ENCODE data around the gene ORM1. TPM values are rescaled to one million over a fixed set of nuclear protein-coding genes. Genes with fewer than 3 reads are reported as not detected.

The ORM1 gene
- total RNA-seq, 1 donor from 2014 or later = not detected

DNA sequence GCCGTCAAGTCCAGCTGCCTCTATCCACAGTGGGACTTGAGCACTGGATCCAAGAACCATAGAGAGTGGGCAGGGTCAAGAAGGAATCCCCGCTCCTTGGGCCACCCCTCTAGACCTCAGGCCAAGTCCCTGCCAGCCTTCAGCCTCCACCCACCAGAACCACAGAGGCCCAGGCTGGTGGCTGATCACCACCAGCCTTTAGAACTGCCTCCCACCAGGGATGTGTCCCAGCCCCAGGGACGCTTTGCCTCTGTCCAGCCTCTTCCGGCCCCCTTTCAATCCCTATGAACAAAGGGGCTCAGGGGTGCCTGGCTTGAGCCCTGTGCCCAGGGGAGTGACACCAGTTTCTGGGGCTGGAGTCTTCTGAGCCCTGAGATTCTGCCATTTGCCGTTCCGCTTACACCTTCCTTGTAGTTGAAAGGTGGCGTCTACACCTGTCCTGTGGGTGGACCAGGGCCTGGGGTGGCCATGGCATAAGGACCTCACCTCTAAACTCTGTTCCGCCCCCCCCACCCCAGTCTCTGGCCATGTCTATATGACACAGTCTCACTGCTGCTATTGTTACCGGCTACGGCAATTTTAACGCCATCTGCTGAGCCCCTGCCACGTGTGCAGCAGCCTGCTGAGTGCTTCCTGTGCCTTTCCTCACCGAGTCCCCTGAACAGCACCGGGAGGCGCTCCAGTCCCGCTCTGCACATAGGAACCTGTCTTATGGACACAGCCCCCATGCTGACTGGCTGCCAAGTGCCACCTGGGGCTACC, 35.7 kb upstream of the ORM1 start:
- DNase-seq (ENCODE audit: extremely low read depth, low read depth, low spot score) = no peak

DNA sequence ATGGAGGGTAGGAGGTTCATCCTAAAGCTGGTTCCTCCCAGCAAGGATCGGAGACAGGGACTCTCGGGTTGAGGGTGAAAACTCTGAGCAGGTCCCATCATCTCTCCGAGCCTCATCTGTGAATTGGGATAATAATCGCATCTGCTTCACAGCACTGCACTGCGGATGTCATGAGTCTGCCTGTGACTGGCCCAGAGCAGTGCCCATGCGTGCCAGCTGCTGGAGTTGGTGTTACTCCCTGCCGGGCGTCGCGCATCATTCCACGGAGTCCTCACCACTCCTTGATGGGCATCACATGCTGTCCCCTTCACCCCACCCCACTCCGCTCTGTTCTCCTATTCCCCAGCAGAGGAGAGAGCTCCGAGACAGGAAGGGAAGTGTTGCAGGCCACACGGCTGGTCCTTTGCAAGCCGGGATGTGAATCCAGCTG, 35.1 kb upstream of the ORM1 start:
- no peak for DNase-seq (ENCODE audit: extremely low read depth, low read depth, low spot score)

DNA sequence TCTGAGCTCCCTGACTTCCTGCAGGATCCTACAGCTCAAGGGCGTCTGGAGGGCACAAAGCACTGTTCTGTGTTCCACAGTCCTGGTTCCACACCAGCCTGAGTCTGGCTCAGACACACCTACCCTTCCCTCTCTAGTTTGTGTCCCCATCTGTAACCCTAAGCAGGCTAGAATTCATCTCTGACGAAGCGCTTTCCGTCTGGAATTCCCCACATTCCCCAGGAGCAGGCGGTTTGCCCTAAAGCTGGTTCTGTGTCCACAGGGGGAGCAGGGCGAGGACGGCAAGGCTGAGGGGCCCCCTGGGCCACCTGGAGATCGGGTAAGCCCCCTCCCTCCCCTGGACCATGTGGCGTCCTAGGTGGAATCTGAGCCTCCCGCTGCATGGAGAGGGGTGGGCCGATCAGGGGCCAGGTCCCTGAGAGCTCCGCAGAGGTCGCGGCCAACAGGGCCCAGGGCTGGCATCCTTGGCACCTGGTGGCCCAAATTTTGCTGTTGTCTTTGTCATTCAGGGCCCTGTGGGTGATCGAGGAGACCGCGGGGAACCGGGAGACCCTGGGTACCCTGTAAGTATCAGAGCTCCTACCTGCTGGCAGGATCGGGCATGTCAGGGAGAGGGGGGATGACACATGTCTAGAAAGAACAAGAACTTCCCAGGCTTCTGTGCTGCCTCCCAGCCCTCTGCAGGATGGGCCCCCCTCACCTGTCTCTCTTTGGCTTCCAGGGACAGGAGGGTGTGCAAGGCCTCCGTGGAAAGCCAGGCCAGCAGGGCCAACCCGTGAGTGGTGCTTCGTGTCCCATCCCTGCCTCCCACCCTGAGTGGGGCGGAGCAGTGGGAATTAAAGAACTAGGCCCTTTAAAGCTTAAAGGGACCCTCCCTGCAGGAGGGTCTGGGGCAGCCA, 34.5 kb upstream of the ORM1 start:
- DNase-seq (ENCODE audit: extremely low read depth, low read depth, low spot score) = no peak

DNA sequence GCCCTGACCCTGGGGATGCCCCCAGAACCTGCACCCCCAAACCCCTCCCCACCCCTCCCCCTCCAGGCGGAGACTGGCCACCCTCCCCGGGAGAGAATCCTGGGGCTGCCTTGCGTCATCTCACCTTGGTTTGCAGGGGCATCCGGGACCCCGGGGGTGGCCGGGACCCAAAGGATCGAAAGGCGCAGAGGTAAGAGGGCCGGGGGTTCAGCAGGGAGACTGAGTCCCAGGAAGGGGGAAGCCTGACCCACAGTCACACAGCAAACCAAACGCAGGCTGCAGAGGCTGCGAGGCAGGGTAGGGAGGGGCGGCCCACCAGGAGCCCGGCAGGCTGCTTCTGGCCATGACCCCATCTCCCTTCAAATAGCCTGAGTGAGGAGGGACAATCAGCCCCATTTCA, 33.8 kb upstream of the ORM1 start:
- no peak for DNase-seq (ENCODE audit: extremely low read depth, low read depth, low spot score)

DNA sequence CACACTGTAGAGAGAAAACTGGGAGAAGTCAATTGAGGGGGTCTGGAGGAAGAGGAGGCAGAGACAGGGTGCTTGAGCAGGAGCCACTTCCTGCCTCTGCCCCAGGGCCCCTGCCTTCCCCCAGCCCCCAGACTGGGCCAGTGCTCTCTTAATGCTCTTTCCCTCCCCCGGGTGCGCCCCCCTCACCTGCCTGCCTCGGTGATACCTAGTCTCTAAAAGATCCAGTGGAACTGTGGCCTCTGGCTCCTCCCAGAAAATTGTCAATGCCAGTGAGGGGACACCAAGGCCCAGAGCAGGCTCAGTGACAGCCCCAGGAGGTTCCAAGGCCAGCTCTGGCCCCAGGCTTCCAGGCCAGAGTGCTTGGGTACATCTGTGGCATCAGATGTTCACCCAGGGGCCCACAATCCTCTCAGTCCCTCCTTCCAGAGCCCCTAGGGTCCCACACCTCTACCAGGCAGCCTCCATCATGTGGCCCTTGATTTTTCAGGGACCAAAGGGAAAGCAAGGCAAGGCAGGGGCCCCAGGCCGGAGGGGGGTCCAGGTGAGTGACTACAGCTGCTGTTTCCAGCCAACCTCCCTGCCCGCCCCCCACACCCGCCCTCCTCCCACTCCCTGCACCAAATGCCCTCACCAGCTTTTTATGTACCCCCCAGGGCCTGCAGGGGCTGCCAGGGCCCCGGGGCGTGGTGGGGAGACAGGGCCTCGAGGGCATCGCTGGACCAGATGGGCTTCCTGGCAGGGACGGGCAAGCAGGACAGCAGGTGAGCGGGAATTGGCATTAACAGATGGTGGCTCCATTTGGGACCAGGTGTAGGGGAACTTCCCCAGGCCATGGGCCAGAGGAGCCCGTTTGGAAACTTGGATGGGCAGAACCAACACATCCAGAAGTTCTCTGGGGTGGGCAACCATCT, 33.1 kb upstream of the ORM1 start:
- DNase-seq (ENCODE audit: extremely low read depth, low read depth, low spot score) = no peak

DNA sequence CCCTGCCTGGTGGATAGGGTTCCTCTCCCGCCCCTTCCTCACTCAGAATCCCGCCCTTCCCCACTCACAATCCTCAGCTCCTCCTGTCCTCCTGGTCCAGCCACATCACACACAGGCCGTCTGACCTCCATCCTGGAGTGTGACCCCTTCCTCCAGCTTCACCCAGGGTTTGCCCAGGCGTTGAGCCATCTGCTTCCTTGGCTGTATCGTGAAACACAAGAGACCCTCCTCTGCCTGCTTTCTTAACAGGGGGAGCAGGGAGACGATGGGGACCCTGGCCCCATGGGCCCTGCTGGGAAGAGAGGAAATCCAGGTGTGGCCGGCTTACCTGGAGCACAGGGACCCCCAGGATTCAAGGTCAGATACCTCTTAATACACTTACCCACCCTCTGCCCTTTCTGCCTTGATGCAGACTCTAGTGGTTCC, 32.3 kb upstream of the ORM1 start:
- DNase-seq (ENCODE audit: extremely low read depth, low read depth, low spot score) = no peak

DNA sequence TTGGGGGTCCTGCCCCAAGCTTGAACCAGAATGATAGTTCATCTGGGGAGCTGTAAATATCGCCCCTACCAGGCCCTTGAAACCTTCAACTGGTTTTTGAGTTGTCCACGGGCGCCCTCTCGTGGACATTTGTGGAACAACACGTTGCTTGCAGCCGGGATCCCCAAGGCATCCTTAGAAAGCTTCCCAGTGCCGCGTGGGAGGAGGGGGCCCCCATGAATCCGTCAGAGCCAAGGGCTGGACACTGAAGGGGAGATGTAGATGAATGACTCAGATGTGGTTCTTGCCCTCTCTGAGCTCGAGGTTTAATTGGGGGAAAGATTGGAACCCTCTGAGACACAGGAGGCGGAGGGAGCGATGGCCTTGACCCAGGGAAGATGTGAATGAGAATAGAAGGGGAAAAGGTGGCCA, 31.8 kb upstream of the ORM1 start:
- DNase-seq (ENCODE audit: extremely low read depth, low read depth, low spot score) = no peak

DNA sequence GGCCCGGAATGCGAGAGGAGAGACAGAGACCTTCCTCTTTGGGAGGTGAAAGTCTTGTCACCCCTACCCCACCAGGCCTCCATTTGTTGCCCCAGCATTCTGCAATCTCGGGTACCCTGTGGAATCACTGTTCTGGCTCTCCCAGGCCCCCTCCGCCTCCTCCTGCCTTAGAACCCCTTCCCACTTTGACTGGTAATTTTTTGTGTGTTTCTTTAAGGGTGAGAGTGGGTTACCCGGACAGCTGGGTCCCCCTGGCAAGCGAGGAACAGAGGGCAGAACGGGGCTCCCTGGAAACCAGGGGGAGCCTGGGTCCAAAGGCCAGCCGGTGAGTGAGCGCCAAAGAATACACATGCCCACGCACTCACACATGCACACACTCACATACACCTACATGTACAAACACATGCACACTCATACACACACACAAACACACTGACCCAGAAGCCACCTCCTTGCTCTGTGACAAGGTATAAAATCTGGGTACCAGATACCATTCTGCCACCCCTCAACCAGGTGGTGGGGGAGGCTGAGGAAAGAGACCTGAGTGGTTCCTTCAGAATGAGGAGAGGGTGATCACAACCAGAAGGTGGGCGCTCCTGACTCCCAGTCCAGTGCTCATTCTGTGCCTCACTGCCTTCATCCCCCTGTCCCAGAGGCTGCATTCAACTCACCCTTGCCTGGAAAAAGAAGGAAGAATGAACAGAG, 30.9 kb upstream of the ORM1 start:
- DNase-seq (ENCODE audit: extremely low read depth, low read depth, low spot score) = no peak

DNA sequence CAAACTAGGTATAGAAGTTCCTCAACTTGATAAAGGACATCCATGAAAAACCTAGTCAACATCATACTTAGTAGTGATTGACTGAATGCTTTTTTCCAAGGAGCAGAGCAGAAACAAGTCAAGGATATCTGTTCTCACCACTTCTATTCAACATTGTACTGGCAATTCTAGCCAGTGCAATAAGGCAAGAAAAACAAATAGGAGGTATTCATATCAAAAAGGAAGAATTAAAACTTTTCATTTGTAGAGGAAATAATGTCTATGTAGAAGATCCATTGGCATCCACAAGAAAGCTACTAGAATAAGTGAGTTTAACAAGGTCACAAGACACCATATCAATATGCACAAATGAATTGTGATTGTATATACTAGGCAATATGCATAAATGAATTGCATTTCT, 28.2 kb upstream of the ORM1 start:
- DNase-seq (ENCODE audit: extremely low read depth, low read depth, low spot score) = no peak

DNA sequence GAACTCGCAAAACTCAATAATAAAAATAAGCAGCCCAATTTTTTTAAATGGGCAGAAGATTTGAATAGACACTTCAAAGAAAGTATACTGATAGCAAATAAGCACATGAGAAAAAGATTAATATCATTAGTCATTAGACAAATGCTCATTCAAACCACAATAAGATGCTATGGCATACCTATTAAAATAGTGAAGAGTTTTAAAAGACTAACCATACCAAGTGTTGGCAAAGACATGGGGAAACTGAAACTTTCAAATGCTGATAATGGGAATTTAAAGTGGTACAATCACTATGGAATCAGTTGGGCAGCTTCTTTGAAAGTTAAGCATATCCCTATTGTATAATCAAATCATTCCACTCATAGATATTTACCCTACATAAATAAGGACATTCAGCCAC, 26.6 kb upstream of the ORM1 start:
- DNase-seq (ENCODE audit: extremely low read depth, low read depth, low spot score) = no peak

DNA sequence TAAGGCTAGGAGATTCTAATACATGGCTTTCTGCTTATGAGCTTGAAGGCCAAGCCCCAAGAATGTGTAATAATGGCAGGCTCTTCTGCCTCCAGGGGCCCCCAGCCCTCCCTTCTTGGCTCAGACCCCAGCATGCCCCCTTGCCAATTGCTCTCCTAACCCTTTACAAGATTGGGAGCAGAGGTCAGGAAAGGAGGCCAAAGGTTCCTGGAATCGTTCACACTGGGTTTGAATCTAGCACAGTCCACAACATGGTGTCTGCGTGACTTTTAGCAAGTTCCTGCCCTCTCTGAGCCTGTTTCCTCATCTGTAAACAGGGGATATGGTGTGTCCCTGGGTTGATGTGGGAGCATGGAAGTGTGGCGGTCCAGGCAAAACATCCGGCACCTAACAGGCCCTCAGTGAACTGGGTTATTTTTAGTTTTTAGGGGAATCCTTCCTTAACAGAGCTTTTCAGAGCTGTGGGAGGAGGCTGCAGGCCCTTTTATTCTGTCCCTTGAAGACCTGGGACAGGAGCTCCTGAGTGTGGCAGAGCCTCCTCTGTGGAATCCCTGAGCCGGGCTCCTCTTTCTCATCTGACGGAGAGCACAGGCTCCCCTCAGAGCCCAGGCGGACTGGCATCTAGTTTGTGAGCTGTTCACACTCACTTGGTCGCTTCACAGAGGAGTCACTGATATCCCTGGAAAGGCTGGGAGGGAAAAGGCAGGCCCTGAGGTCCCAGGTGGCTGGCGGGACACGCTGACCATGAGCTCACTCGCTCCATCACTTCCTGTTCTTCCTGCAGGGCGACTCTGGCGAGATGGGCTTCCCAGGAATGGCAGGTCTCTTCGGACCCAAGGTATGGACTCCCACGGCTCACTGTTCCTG, 23.4 kb upstream of the ORM1 start:
- DNase-seq (ENCODE audit: extremely low read depth, low read depth, low spot score) = no peak

DNA sequence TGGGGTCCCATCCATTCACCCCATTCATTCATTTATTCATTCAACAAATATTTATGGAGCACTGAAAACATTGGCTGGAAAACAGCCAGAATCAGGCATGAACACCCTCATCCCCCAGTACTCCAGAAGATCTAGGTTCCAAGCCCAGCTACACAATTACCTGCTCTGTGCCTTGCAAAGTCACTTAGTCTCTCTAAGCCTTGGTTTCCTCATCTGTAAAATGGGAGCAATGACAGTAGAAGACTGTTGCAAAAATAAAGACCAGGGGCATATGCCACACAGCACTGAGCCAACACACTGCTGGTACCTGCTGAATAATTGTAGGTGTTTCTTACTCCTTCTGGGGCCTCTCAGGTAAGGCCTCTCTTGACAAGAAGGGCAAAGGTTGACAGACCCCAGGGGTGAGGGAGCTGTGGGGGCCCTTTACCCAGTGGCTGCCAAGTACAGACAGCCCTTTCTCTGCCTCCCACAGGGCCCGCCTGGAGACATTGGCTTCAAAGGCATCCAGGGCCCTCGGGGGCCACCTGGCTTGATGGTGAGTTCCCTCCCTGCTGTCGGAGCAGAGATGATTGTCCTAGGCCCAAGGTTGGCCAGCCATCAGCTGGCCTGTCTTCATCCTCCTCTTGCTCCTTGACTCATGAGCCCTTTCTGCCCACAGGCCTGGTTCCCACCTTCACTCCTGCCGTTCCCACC, 22.6 kb upstream of the ORM1 start:
- no peak for DNase-seq (ENCODE audit: extremely low read depth, low read depth, low spot score)

DNA sequence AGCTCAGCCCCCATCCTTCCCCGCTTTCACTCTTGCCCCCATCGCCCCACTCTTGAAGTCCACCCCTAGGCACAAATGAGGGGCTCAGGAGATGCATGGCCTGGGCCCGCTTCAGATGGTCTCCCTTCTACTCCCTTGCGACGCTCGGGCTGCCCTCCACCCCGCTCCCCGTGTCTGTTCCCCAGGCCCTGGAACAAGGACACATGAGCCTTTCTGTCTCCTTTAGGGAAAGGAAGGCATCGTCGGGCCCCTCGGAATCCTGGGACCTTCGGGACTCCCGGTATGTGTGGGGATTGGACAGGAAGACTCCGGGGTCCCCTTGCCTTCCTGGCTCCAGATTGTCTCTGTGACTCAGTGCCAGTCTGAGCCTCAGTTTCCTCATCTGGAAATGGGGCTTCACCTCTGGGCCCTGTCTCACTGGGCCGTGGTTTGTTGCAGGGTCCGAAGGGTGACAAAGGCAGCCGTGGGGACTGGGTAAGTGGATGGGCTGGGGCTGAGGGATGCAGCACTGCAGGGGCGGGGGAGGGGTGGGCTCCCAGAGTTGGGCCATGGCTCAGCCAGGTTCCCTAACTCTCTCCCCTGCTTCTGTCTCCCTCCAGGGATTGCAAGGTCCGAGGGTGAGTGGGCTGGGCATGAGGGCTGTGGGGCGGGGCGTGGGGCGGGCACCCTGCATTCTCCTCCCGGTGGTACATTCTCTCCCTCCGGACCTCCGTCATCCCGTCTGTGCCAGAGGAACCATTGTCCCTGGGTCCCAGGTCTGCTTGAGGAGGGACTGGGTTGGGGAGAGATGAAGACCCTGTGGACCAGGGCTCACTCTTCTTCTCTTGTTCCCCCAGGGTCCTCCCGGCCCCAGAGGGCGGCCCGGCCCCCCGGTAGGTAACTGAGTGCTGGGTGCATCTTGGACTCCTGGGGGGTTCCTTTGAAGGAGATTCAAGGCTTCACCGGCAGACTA, 21.8 kb upstream of the ORM1 start:
- no peak for DNase-seq (ENCODE audit: extremely low read depth, low read depth, low spot score)

DNA sequence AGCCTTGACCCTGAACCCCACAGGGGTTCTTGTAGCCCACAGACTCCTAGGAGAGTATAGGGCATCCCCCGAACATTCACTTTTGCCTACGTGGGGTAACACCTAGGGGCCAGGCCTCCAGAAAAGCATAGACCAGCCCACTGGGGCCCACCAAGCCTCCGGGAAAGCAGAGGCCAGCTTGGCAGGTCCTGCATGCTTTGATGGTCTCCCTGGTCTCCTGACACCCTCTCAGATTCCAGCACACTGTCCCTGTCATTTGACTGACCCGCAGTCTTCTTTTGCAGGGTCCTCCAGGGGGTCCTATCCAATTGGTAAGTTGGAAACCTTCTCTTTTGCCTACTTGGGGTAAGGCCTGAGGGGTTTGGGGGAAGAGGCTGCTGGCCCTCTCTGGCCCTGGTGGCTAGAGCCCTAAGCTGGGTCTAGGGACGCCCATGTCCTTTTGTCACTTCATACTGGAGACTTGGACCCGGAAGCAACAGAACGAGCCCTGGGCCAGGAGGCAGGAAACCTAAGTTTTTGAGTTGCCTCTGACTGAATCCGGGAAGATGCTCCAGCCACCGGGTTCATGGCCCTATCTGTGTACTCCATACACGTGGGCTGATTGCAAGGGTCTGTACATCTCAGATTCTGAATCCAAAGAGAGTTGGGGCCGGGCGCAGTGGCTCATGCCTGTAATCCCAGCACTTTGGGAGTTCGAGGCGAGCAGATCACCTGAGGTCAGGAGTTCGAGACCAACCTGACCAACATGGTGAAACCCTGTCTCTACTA, 20.9 kb upstream of the ORM1 start:
- DNase-seq (ENCODE audit: extremely low read depth, low read depth, low spot score) = no peak

DNA sequence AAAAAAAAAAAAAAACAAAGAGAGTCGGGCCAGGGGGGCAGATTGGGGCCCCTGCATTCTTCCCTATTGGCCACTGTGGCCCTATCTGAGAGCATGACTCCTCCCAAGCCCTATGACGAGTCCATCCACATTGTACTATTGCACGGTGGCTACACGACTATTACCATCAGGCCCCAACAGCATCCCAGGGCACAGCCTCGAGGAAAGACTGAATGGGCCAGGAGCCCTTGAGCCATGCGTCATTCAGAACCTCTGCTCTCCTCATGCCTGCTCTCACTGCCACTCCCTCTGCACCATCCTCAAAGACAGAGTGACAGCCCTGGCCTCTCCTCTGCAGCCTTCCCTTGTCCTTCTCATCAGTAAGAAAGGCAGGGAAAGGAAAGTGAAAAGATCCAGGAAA, 20.2 kb upstream of the ORM1 start:
- no peak for DNase-seq (ENCODE audit: extremely low read depth, low read depth, low spot score)

DNA sequence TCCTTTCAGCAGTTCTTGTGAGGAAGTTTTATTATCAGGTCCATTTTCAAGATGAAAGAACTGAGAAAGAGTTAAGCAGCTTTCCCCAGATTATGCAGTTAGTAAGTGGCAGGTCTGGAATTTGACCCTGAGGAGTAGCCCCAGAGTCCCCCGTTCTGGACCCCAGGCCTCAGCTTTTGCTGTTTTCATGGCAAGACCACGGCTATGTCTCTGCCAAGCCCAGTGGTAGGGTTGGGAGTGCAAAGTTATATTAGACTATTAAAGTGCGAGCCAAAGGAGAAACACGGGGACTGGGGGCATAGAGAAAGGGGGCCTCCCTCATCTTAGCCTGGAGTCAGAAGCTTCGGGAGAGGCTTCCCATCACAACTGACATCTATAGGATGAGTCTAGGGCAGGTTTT, 19.3 kb upstream of the ORM1 start:
- no peak for DNase-seq (ENCODE audit: extremely low read depth, low read depth, low spot score)

DNA sequence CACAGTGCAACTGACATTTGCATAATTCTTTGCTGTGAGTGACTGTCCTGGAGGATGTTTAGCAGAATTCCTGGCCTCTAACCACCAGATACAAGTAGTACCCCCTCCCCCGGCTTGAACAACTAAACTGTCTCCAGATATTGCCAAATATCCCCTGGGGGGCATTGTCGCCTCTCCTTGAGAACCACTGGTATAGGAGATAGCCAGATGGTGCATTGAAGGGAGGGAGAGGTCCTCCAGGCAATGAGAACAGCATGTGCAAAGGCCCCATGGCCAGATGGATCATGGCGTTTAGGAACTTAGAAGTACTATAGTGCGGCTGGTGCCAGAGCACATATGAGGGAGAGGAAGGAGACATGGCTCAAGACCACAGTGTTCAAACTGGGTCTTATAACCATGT, 18.9 kb upstream of the ORM1 start:
- no peak for DNase-seq (ENCODE audit: extremely low read depth, low read depth, low spot score)
